OCI-LY3 (cell line): ENCODE results near the gene KRT84.

ENCODE experiments used
- CTCF ChIP-seq: fragments of 200-600, 300-600 bp; sonication (generic); IDR thresholded peaks from 2 replicates; pipeline ENCODE4 v1.5.1; 2014; ENCODE audit warnings: antibody characterized with exemption, low read length, low read depth
- EZH2phosphoT487 ChIP-seq: fragments of 200-600 bp; shearing (Covaris generic); IDR thresholded peaks from 2 replicates; pipeline ENCODE4 v1.6.1; 2018; ENCODE audit warnings: antibody characterized with exemption, mixed run types, low read depth

- TF ChIP-seq CTCF (no peak), EZH2phosphoT487 (no peak)
Observed at GRCh38 chr12:52434081-52434733, 48.8 kb upstream of the KRT84 start, which contains the start of gene KRT75.
